ENCODE results near the gene CD40LG.

GRCh38 chrX:136662104-136662503 lies 14.1 kb downstream of the CD40LG start:
- TF ChIP-seq EZH2 (IDR thresholded peaks at IDR 0.05; ENCODE audit: insufficient read depth, poor library complexity, severe bottlenecking): no peak
- TF ChIP-seq EZH2phosphoT487 (IDR thresholded peaks at IDR 0.05; ENCODE audit: insufficient read depth, low read depth): no peak
